ENCODE results near the gene IER2.

DNA sequence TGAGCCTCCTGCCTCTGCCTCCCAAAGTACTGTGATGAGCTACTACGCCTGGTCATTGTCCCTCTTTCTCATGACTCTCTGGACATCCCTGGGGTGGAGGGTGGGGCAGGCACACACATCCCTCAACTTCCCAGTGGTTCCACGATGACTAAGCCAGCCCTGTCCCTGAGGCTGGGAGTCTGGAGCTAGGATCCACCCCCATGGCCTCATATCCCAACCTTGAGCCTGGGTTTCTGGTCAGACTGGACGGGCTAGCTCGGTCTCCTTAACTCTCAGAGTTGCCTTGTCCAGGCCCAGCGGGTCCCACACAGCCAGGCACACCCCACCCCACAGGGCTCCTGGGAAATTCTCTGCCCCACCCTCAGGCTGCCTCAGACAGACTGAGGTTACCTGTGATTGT is 19.6 kb downstream of the IER2 start:
- TF ChIP-seq CTCF (IDR thresholded peaks at IDR 0.05), result no peak
- no peak for TF ChIP-seq POLR2A (IDR thresholded peaks at IDR 0.05)

Measured in adrenal gland (tissue), 5 donors.